Common myeloid progenitor, CD34-positive (primary cell): ENCODE results near the gene ELAVL3.

Experiments
- CTCF ChIA-PET: fragments of 350-600 bp; sonication (Branson Sonifier 250); formaldehyde crosslinking; loops from one replicate; lab custom pipeline; 2021; ENCODE audit warnings: antibody characterized with exemption; lab: Charles Lee
- POLR2A ChIA-PET: fragments of 350-600 bp; sonication (Branson Sonifier 250); formaldehyde crosslinking; loops from one replicate; lab custom pipeline; 2021; ENCODE audit warnings: antibody characterized with exemption; lab: Charles Lee
- DNase-seq, 3 donors: peaks; one replicate each; pipeline versions ENCODE4 v3.0.0 to v3.0.0-alpha.2; 2013
- H3K27ac ChIP-seq, 2 experiments: 1 replicate in 1 of 2; 2 replicates in 1 of 2; pipeline ENCODE4 v1.7.0; 2013; ENCODE audit warnings: inconsistent platforms in 2 of 2, low read length in 2 of 2, mild to moderate bottlenecking in 2 of 2, low read depth in 1 of 2, moderate library complexity in 1 of 2; ENCODE audit not compliant: severe bottlenecking in 2 of 2, insufficient read depth in 1 of 2, poor library complexity in 1 of 2
- H3K27me3 ChIP-seq, 5 experiments: replicated peaks in 2 of 5; 1 replicate in 3 of 5; 2 replicates in 2 of 5; pipeline versions ENCODE4 v1.6.1 to v1.7.0; 2013; ENCODE audit warnings: low read length in 4 of 5, mild to moderate bottlenecking in 2 of 5, moderate library complexity in 2 of 5, inconsistent platforms in 1 of 5; ENCODE audit not compliant: insufficient read depth in 5 of 5, control insufficient read depth in 4 of 5
- H3K36me3 ChIP-seq, 4 experiments: 1 replicate in 2 of 4; 2 replicates in 2 of 4; pipeline versions ENCODE4 v1.6.1 to v1.7.0; 2013; ENCODE audit warnings: low read length in 3 of 4, control low read depth in 1 of 4, mild to moderate bottlenecking in 1 of 4; ENCODE audit not compliant: control insufficient read depth in 4 of 4, insufficient read depth in 4 of 4
- H3K4me1 ChIP-seq, 4 experiments: 1 replicate in 3 of 4; 2 replicates in 1 of 4; pipeline versions ENCODE4 v1.6.1 to v1.7.1; 2013; ENCODE audit warnings: low read length in 3 of 4, mild to moderate bottlenecking in 3 of 4, control low read depth in 1 of 4, inconsistent platforms in 1 of 4, moderate library complexity in 1 of 4; ENCODE audit not compliant: control insufficient read depth in 4 of 4, insufficient read depth in 4 of 4; ENCODE audit errors: control extremely low read depth in 1 of 4
- H3K4me3 ChIP-seq, 7 experiments: 1 replicate in 4 of 7; 2 replicates in 3 of 7; pipeline versions ENCODE4 v1.5.1 to v1.7.0; 2013; ENCODE audit warnings: mild to moderate bottlenecking in 7 of 7, low read length in 6 of 7, moderate library complexity in 6 of 7, inconsistent platforms in 2 of 7, low read depth in 2 of 7, control low read depth in 1 of 7; ENCODE audit not compliant: insufficient read depth in 4 of 7, control insufficient read depth in 1 of 7; ENCODE audit errors: extremely low read depth in 1 of 7
- H3K9me3 ChIP-seq, 5 experiments: 1 replicate in 4 of 5; 2 replicates in 1 of 5; pipeline versions ENCODE4 v1.6.1 to v1.7.1; 2013; ENCODE audit warnings: low read length in 4 of 5, mild to moderate bottlenecking in 2 of 5, inconsistent platforms in 1 of 5, low read depth in 1 of 5, moderate library complexity in 1 of 5; ENCODE audit not compliant: control insufficient read depth in 4 of 5, insufficient read depth in 2 of 5; ENCODE audit errors: control extremely low read depth in 1 of 5
- WGBS: methylation state at CpG from one replicate; pipeline ENCODE4 v1.1.5; 2013; ENCODE audit not compliant: insufficient coverage; 5-methylcytosine and 5-hydroxymethylcytosine counted together

The ELAVL3 gene

DNA sequence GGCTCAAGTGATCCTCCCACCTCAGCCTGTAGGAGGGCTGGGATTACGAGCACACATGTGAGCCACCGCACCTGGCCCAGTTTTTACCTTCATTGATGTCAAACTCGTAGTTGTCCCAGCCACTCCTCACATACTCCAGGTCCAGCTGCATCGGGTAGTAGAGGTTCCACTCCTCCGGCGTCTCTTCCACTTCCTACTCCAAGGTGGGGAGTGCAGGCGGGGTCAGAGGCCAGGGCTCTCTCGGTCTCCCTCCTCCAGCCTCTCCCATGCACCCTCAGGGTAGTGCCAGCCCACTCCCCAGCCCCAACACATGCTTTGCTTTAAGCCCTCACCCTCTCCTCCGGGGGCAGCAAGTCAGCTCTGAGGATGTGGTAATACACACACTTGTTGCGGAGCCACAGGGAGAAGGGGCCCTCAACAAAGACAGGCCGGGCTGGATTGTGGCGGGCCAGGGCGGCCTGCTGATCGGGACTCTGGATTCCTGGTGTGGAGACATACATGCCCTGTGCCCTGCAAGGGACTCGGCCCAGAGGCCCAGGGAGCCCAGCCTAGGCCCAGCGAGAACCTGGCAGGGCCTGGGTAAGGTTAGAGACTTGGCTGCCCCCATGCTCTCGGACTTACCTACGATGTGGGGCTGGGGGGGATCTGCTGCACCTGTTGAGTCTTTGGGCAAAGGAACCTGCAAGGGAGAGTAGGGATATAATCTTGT lies 26.7 kb upstream of the ELAVL3 start:
- Histone ChIP-seq H3K4me3 (no peak overlapping the region), H3K27me3 (no peaks in the 10 kb centered on the region), H3K4me1 (peaks cover 0 to 16% (median 15%) of the 10 kb centered on the region in 4 experiments), H3K27ac (no peak overlapping the region), H3K9me3 (no peaks in the 10 kb centered on the region), H3K36me3 (peaks cover 6 to 12% (median 6%) of the 10 kb centered on the region in 4 experiments)
- DNase-seq: no peak
- 98% methylated on average over 17 of the region's 18 CpGs for WGBS
- CTCF ChIA-PET: no interaction called here
- POLR2A ChIA-PET: interaction anchor here (0.6 kb wide), 1 partner anchor 1588 kb away, joined by 3 read pairs; no protein-coding TSS in a partner anchor

DNA sequence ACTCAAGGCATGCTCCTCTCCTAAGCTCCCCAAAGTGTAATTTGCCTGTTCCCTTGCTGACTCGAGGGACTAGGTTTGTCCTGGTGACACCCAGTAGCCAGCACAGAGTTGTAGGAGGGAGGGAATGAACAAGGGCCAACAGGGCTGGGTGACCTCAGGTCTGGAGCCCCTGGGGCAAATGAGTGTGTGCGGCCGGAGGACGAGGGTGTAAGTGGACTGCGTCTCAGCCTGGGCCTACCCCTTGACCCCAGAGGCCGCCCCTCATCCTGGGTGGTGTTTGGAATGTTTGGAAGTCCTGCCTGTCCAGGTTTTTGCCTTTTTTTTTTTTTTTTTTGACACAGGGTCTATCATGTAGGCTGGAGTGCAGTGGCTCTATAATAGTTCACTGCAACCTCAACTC lies 26.1 kb upstream of the ELAVL3 start:
- Histone ChIP-seq H3K9me3 (no peaks in the 10 kb centered on the region), H3K36me3 (peaks cover 3 to 8% (median 6%) of the 10 kb centered on the region in 4 experiments), H3K4me1 (peaks cover 0 to 16% (median 15%) of the 10 kb centered on the region in 4 experiments), H3K27ac (no peak overlapping the region), H3K27me3 (no peaks in the 10 kb centered on the region), H3K4me3 (no peak overlapping the region)
- POLR2A ChIA-PET: interaction anchor here (0.6 kb wide), 1 partner anchor 1589 kb away, joined by 3 read pairs; no protein-coding TSS in a partner anchor
- WGBS: 100% methylated on average over 6 of the region's 6 CpGs
- CTCF ChIA-PET: no interaction called here
- DNase-seq: no peak

DNA sequence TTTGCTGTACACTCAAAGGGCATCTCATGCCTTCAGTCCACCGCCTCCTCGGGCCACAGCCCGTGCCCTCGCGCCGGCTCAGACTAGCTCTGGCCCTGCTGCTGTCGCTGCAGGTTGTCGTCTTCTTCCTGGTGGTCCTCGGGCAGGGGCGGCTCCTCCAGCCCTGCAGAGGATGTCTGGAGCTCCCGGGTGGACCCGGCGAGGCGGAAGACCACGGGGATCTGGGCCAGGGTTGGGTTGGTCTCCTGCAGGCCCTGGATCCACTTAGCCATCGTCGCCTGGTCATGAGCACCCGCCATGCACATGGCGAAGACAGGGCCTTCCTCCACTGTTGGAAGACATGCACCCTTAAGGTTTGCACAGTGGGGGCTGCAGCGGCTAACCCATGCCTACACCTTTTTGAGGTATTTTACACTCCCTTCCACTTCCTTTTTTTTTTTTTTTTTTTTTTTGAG lies 25.3 kb upstream of the ELAVL3 start:
- H3K36me3 ChIP-seq: peaks cover under 1 to 6% (median 3%) of the 10 kb centered on the region in 4 experiments
- H3K4me1 ChIP-seq: peaks cover 0 to 16% (median 15%) of the 10 kb centered on the region in 4 experiments
- ChIA-PET POLR2A (interaction anchor here (1.0 kb wide), 1 partner anchor 62 kb away, joined by 3 read pairs; no protein-coding TSS in a partner anchor), CTCF (no interaction called here)
- H3K27me3 ChIP-seq: no peaks in the 10 kb centered on the region
- H3K9me3 ChIP-seq: no peaks in the 10 kb centered on the region
- H3K27ac ChIP-seq: peak overlapping the region; percentile 58 to 93
- 29% methylated on average over 19 of the region's 20 CpGs for WGBS
- peak in 1 of 3 donors; percentile 50 for DNase-seq
- H3K4me3 ChIP-seq: peak overlapping the region; percentile 73 to 89 (median 81)

DNA sequence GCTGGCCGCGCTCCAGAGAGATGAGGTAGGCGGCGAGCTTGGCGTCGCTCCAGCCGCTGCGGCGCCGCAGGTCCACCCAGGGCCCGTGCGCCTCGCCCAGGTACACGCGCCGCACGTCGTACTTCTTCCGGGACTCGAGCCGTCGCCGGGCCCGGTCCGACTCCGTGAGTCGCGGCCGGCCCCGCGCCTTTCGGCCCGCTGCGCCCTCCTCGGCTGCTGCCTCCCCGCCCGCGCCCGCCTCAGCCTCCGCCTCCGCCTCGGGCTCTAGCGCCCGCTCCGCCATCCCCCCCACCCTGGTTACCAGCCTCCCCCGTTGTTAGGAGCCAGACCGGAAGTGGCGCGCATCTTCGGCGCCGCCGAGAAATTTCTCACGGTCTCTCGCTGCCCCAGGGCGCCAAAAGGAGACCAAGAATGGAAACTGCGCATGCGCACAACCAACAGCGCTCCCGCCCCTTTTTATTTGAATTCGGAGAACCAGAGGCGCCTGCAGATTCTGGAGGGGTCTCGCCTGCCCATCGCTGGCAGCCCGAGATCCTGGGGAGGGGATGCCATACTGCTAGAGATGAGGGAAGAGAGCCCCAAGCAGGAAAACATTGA lies 24.8 kb upstream of the ELAVL3 start, which contains the start of gene ZNF653:
Gene ZNF653 (minus strand): TSS at position 336 of the 597 bp plus-strand sequence. CDS start 53 bp downstream, at position 283.
- Histone ChIP-seq H3K27me3 (no peaks in the 10 kb centered on the region), H3K36me3 (peaks cover 0 to 3% (median 0%) of the 10 kb centered on the region in 4 experiments), H3K27ac (peak within 1 kb of the TSS; percentile 58 to 93), H3K4me3 (peak within 1 kb of the TSS; percentile 73 to 89 (median 81)), H3K9me3 (no peaks in the 10 kb centered on the region), H3K4me1 (peaks cover 0 to 16% (median 15%) of the 10 kb centered on the region in 4 experiments)
- ChIA-PET POLR2A (interaction anchor here (1.0 kb wide), 1 partner anchor 62 kb away, joined by 3 read pairs; no protein-coding TSS in a partner anchor), CTCF (no interaction called here)
- WGBS: under 1% methylated on average over 43 of the region's 65 CpGs
- peak; percentile 94 to 98 (median 96) for DNase-seq

DNA sequence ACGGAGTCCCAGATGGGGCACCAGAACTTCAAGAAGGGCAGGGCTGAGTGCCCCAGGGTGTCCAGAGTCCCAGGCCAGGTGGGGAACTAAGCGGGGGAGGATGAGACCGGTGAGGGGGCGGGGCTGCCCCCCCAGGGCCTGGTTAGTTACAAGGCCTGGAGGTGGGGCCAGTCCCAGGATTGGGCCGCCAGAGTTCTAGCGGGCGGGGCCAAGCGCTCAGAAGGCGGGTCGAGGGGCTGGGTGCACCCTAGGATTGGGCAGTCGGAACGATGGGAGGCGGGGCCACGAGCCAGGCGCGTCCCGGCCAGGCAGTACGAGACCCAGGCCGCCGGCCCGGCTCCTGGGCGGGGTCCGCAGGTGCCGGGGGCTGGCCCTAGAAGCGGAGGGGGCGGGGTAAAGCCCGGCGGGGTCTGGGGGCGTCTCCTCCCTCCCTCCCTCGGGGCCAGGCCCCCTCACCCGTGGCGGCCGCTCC lies 24.2 kb upstream of the ELAVL3 start:
- peak overlapping the region; percentile 58 to 93 for H3K27ac ChIP-seq
- under 1% methylated on average over 18 of the region's 33 CpGs for WGBS
- peaks cover 0 to 16% (median 15%) of the 10 kb centered on the region in 4 experiments for H3K4me1 ChIP-seq
- CTCF ChIA-PET: no interaction called here
- POLR2A ChIA-PET: no interaction called here
- no peaks in the 10 kb centered on the region for H3K9me3 ChIP-seq
- H3K4me3 ChIP-seq: peak overlapping the region; percentile 73 to 89 (median 81)
- no peaks in the 10 kb centered on the region for H3K27me3 ChIP-seq
- H3K36me3 ChIP-seq: peaks cover 0 to 3% (median 0%) of the 10 kb centered on the region in 4 experiments
- DNase-seq: peak; percentile 95 to 97 (median 97)

DNA sequence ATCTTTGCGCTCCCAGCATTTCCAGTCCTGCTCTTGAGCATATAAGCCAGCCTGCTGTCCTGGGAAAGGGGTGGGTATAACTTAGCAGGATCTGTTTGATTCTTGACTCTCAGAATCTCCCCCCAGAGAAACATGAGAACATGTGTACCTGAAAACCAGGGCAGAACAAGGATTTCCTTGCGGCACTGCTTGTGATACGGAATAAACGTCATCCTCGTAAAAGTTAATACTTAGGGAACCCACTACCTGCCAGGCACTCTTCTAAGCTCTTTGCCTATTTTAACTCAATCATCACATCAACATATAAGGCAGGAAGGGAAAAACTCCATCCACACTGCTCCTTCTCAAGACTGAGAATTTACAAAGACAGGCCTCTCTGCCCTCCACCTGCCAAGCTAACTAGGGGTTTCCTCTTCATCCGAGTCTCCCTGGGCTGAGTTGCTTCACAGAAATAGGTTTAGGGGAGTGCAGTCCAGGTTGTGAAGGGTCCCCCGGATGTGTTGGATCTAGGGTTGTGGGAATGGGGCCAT lies 23.7 kb upstream of the ELAVL3 start:
- 73% methylated on average over 6 of the region's 7 CpGs for WGBS
- no peak for DNase-seq
- ChIA-PET CTCF (no interaction called here), POLR2A (no interaction called here)
- Histone ChIP-seq H3K27ac (peak overlapping the region in 1 of 2 experiments; percentile 93), H3K9me3 (no peaks in the 10 kb centered on the region), H3K4me1 (peaks cover 0 to 16% (median 15%) of the 10 kb centered on the region in 4 experiments), H3K36me3 (peaks cover 0 to 3% (median 0%) of the 10 kb centered on the region in 4 experiments), H3K27me3 (no peaks in the 10 kb centered on the region), H3K4me3 (peak overlapping the region in 6 of 7 experiments; percentile 59 to 89 (median 80))
